K562 (cell line): ENCODE data around the gene UBE2R2. TPM values are rescaled to one million over a fixed set of nuclear protein-coding genes. Genes with fewer than 3 reads are reported as not detected.

Experiments
- ATAC-seq: fragments of 200-7000 bp; cut with Tn5 transposase; 3 replicates; pipeline ENCODE4 v1.9.1; 2020; ENCODE audit warnings: moderate library complexity
- BruUV-seq: library from RNA; stranded (reverse); fragments of 400-500 nt; replicated peaks from 2 replicates; lab custom pipeline; 2021; lab: Mats Ljungman, UMichigan
- CTCF ChIA-PET: fragments of 300-600 bp; formaldehyde crosslinking; extraction: SDS; loops from one replicate; lab custom pipeline; 2021; ENCODE audit warnings: low intra/inter-chr PET ratio; lab: Yijun Ruan, JAX
- POLR2A ChIA-PET: fragments of 300-600, 350-650 bp; sonication (Branson Sonifier 250); formaldehyde crosslinking; extraction: SDS; loops from one replicate; lab custom pipeline; 2021; ENCODE audit warnings: antibody characterized with exemption, inconsistent platforms; lab: Yijun Ruan, JAX
- DNase-seq, 4 experiments: peaks; one replicate each; pipeline versions ENCODE4 v3.0.0 to v3.0.0-alpha.2; 2011 to 2018; ENCODE audit warnings: low spot score in 3 of 4, mixed read lengths in 3 of 4; ENCODE audit errors: extremely low read depth in 1 of 4
- FAIRE-seq: peaks from 2 replicates; lab custom pipeline; 2011; peaks lifted over from hg19 to GRCh38; lab: Jason Lieb, UNC
- H2AFZ ChIP-seq: 2 replicates; pipeline ENCODE4 v1.6.0; 2011; ENCODE audit warnings: low read depth, low read length, control low read depth, inconsistent platforms
- H3K27ac ChIP-seq: fragments of 200-600 bp; 3 replicates; pipeline ENCODE4 v1.8.0; 2011; ENCODE audit warnings: low read depth, mild to moderate bottlenecking, control low read depth, inconsistent platforms, low read length, moderate library complexity, mixed read lengths; ENCODE audit errors: extremely low read depth
- H3K27me3 ChIP-seq, 2 experiments: fragments of 300-600 bp in 1 of 2; 2 replicates in 1 of 2; 3 replicates in 1 of 2; pipeline versions ENCODE4 v1.6.0 to v1.8.0; 2011; ENCODE audit warnings: inconsistent platforms in 2 of 2, low read length in 2 of 2, mild to moderate bottlenecking in 1 of 2, mixed read lengths in 1 of 2, moderate library complexity in 1 of 2; ENCODE audit not compliant: control insufficient read depth in 2 of 2, insufficient read depth in 2 of 2
- H3K36me3 ChIP-seq: fragments of 300-600 bp; 3 replicates; pipeline ENCODE4 v1.8.0; 2011; ENCODE audit warnings: mild to moderate bottlenecking, low read length, inconsistent platforms; ENCODE audit not compliant: control insufficient read depth, insufficient read depth
- H3K4me1 ChIP-seq, 2 experiments: fragments of 200-600 bp in 1 of 2; replicated peaks in 1 of 2; 2 replicates in 1 of 2; 3 replicates in 1 of 2; pipeline versions ENCODE4 v1.5.1 to v1.8.0; 2011; ENCODE audit warnings: inconsistent platforms in 2 of 2, low read length in 2 of 2, mild to moderate bottlenecking in 1 of 2, mixed read lengths in 1 of 2, moderate library complexity in 1 of 2; ENCODE audit not compliant: control insufficient read depth in 2 of 2, insufficient read depth in 2 of 2
- H3K4me2 ChIP-seq: 2 replicates; pipeline ENCODE4 v1.6.1; 2011; ENCODE audit warnings: low read length, control low read depth, inconsistent platforms, mixed read lengths; ENCODE audit not compliant: insufficient read depth
- H3K4me3 ChIP-seq: fragments of 200-600 bp; sonication (generic), shearing (Covaris generic); 2 replicates; pipeline ENCODE4 v1.5.1; 2016; ENCODE audit warnings: control low read depth, inconsistent platforms
- H3K79me2 ChIP-seq: fragments of 200-600 bp; 3 replicates; pipeline ENCODE4 v1.8.0; 2011; ENCODE audit warnings: low read length, inconsistent platforms; ENCODE audit not compliant: control insufficient read depth, insufficient read depth
- H3K9ac ChIP-seq, 2 experiments: 2 replicates each; pipeline versions ENCODE4 v1.6.0 to v1.6.1; 2011; ENCODE audit warnings: low read depth in 2 of 2, low read length in 2 of 2, control low read depth in 1 of 2, inconsistent platforms in 1 of 2, mild to moderate bottlenecking in 1 of 2, mixed read lengths in 1 of 2; ENCODE audit not compliant: insufficient read depth in 1 of 2
- H3K9me1 ChIP-seq: one replicate; pipeline ENCODE4 v1.6.0; 2011; ENCODE audit warnings: inconsistent platforms, mild to moderate bottlenecking, low read length, moderate library complexity; ENCODE audit not compliant: control insufficient read depth, insufficient read depth
- H3K9me3 ChIP-seq: replicated peaks from 2 replicates; pipeline ENCODE4 v1.5.1; 2011; ENCODE audit warnings: low read depth, low read length, inconsistent platforms; ENCODE audit not compliant: control insufficient read depth, insufficient read depth
- H4K20me1 ChIP-seq: replicated peaks from 2 replicates; pipeline ENCODE4 v1.6.1; 2011; ENCODE audit warnings: low read length, inconsistent platforms, mixed read lengths; ENCODE audit not compliant: control insufficient read depth, insufficient read depth
- CAMTA2 ChIP-seq: fragments of 250-450 bp; sonication (Bioruptor Pico); conservative IDR thresholded peaks from 2 replicates; pipeline ENCODE4 v1.5.1; 2022
- CBX3 ChIP-seq, 2 experiments: IDR thresholded peaks; 1 replicate in 1 of 2; 2 replicates in 1 of 2; pipeline ENCODE4 v1.6.1; 2012; ENCODE audit warnings: inconsistent platforms in 2 of 2, low read length in 2 of 2, borderline replicate concordance in 1 of 2, control low read depth in 1 of 2
- CCNT2 ChIP-seq: IDR thresholded peaks from 2 replicates; pipeline ENCODE4 v1.6.1; 2011; ENCODE audit warnings: borderline replicate concordance, low read depth, mild to moderate bottlenecking, moderate library complexity, mixed read lengths, low read length; ENCODE audit not compliant: insufficient read length; ENCODE audit errors: extremely low read depth
- CEBPB ChIP-seq: fragments of 450-650 bp; IDR thresholded peaks from 2 replicates; pipeline ENCODE4 v1.6.1; 2016; ENCODE audit warnings: missing genetic modification characterization, missing compliant biosample characterization
- CHD1 ChIP-seq: fragments of 200-600 bp; sonication (generic); IDR thresholded peaks from one replicate; pipeline ENCODE4 v1.6.1; 2012; ENCODE audit warnings: mild to moderate bottlenecking, moderate library complexity, low read length, inconsistent platforms
- HDAC3 ChIP-seq: fragments of 450-650 bp; IDR thresholded peaks from 2 replicates; pipeline ENCODE4 v1.6.1; 2018; ENCODE audit warnings: borderline replicate concordance, mild to moderate bottlenecking, moderate library complexity; ENCODE audit not compliant: partially characterized antibody
- HLTF ChIP-seq: fragments of 450-650 bp; IDR thresholded peaks from 2 replicates; pipeline ENCODE4 v1.6.1; 2016
- OTX1 ChIP-seq: fragments of 450-650 bp; formaldehyde crosslinking; IDR thresholded peaks from 2 replicates; pipeline ENCODE4 v1.4.0; 2022; ENCODE audit warnings: mild to moderate bottlenecking
- PML ChIP-seq: IDR thresholded peaks from 2 replicates; pipeline ENCODE4 v1.6.1; 2012; ENCODE audit warnings: low read length, inconsistent platforms
- POLR2AphosphoS2 ChIP-seq: IDR thresholded peaks from 2 replicates; pipeline ENCODE4 v1.6.1; 2012; ENCODE audit warnings: low read length, improper control_type of control experiment
- RBM39 ChIP-seq: fragments of 200-400 bp; formaldehyde crosslinking; optimal IDR thresholded peaks from 2 replicates; pipeline ENCODE3; 2018; ENCODE audit warnings: low read depth, low read length
- SIRT6 ChIP-seq: IDR thresholded peaks from one replicate; pipeline ENCODE4 v1.6.1; 2012; ENCODE audit warnings: low read depth, mild to moderate bottlenecking, control low read depth, inconsistent platforms, low read length, moderate library complexity
- SNRNP70 ChIP-seq: fragments of 200-400 bp; formaldehyde crosslinking; optimal IDR thresholded peaks from 2 replicates; pipeline ENCODE3; 2017; ENCODE audit warnings: low read depth, low read length
- SRSF1 ChIP-seq: fragments of 200-400 bp; formaldehyde crosslinking; IDR thresholded peaks from 2 replicates; pipeline ENCODE4 v1.6.1; 2017; ENCODE audit warnings: mild to moderate bottlenecking, low read depth, low read length, moderate library complexity
- STAG1 ChIP-seq: sonication (generic); formaldehyde crosslinking; IDR thresholded peaks from 2 replicates; pipeline ENCODE4 v1.5.0; 2020; ENCODE audit warnings: missing genetic modification reagents, borderline replicate concordance
- XRCC4 ChIP-seq: IDR thresholded peaks from one replicate; pipeline ENCODE4 v1.6.1; 2011; ENCODE audit not compliant: insufficient read depth, insufficient read length; ENCODE audit errors: extremely low read depth
- WGBS: fragments of 100-300 bp; shearing (Covaris generic); methylation state at CpG from one replicate; pipeline ENCODE4 v1.1.6; 2016; ENCODE audit warnings: low coverage, mixed read lengths; ENCODE audit not compliant: insufficient coverage; ENCODE audit errors: missing lambda C conversion rate; 5-methylcytosine and 5-hydroxymethylcytosine counted together
- in situ Hi-C: fragments of 300-500 bp; cut with MboI; formaldehyde crosslinking; loops from 4 replicates; pipeline ENCODE4 v1.15.0; 2018; ENCODE audit warnings: inconsistent platforms, mixed read lengths
- intact Hi-C: fragments of 100-400 bp; cut with micrococcal nuclease; formaldehyde crosslinking; loops from 2 replicates; pipeline ENCODE4 v1.14.2; 2022
- polyA plus RNA-seq, 8 experiments: library from polyadenylated mRNA; depleted of rRNA in 4 of 8; stranded (reverse) in 5 of 8; unstranded in 3 of 8; fragments of >200 nt; fragmentation: Nextera tagmentation in 2 of 8; fragmentation: Illumina TruSeq in 1 of 8; extraction: Ambion mirVana in 2 of 8; extraction: Trizol in 1 of 8; gene quantifications; 2 replicates each; pipeline versions ENCODE4 v1.2.1 to v1.2.3, GENCODE V29; 2011 to 2014; ENCODE audit warnings: inconsistent platforms in 1 of 8, missing spikeins in 1 of 8
- total RNA-seq, 7 experiments: library from RNA; depleted of rRNA in 6 of 7; stranded (reverse); fragments of >200 nt in 6 of 7; fragmentation: Illumina TruSeq in 2 of 7; extraction: Trizol in 2 of 7; gene quantifications; 2 replicates each; pipeline versions ENCODE4 v1.2.1 to v1.2.3, GENCODE V29; 2011 to 2021; ENCODE audit warnings: low replicate concordance in 1 of 7
- TF ChIP-seq, protein P1 (sequence below): fragments of 250-450 bp; sonication (Bioruptor Pico); IDR thresholded peaks from 2 replicates; pipeline ENCODE4 v1.5.0; 2021; ENCODE audit warnings: mild to moderate bottlenecking, borderline replicate concordance
- TF ChIP-seq, protein P2 (sequence below), 3 experiments: IDR thresholded peaks in 2 of 3; conservative IDR thresholded peaks in 1 of 3; 2 replicates each; pipeline ENCODE4 v1.5.1; 2011 to 2012; ENCODE audit warnings: low read length in 3 of 3, mild to moderate bottlenecking in 3 of 3, control low read depth in 2 of 3, improper control_type of control experiment in 1 of 3, inconsistent platforms in 1 of 3, low read depth in 1 of 3, mixed read lengths in 1 of 3, moderate library complexity in 1 of 3; ENCODE audit not compliant: insufficient read depth in 2 of 3
- TF ChIP-seq, protein P3 (sequence below): IDR thresholded peaks from 2 replicates; pipeline ENCODE4 v1.6.1; 2016; ENCODE audit warnings: missing genetic modification characterization, missing compliant biosample characterization

UBE2R2 gene
- total and polyA plus RNA-seq, 9 of the 15 experiments (the other 6 are each of a cell fraction or from before 2014, with no cell fraction given): 7.8 to 26.2 (median 11.8) TPM

DNA sequence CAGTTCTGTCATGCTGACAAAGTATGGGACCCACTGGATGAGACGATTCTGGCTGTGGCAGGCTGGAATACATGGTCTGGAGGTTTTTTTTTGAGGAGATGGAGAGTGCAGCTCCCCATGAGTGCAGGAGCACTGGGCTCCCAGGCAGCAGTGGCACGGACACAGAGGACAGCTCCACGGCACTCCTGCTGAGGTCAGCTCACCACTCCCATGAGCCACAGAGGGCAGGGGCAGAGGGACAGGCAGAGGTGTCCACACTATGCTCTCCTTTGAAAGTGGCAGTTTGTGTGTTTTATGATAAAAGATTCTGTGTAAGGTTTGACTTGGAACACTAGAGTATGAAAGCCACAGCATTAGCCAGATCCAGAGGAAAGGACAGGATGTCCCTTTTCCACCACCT is 114.4 kb downstream of the UBE2R2 start:
- Histone ChIP-seq H3K9me3 (no peaks in the 10 kb centered on the region), H3K27ac (no peak overlapping the region), H3K9ac (no peak overlapping the region), H3K27me3 (no peaks in the 10 kb centered on the region), H2AFZ (no peak overlapping the region), H3K4me2 (no peak overlapping the region), H3K79me2 (no peaks in the 10 kb centered on the region; the same call in 2 of the 3 replicates), H4K20me1 (no peaks in the 10 kb centered on the region), H3K4me1 (no peaks in the 10 kb centered on the region; a peak in 1 of 5 replicates), H3K4me3 (no peak overlapping the region), H3K36me3 (peaks cover 95% of the 10 kb centered on the region), H3K9me1 (no peaks in the 10 kb centered on the region)
- ATAC-seq (no peak), FAIRE-seq (no peak), DNase-seq (no peak)
- in situ Hi-C loops: no loop called here
- no TSS peak for BruUV-seq
- WGBS: 88% methylated on average over 1 of the region's 3 CpGs
- intact Hi-C loops: no loop called here
- POLR2A ChIA-PET: no interaction called here
- CTCF ChIA-PET: no interaction called here
- TF ChIP-seq POLR2AphosphoS2: no peak
- no peak for TF ChIP-seq CEBPB (tag)
- TF ChIP-seq, protein P1, sequence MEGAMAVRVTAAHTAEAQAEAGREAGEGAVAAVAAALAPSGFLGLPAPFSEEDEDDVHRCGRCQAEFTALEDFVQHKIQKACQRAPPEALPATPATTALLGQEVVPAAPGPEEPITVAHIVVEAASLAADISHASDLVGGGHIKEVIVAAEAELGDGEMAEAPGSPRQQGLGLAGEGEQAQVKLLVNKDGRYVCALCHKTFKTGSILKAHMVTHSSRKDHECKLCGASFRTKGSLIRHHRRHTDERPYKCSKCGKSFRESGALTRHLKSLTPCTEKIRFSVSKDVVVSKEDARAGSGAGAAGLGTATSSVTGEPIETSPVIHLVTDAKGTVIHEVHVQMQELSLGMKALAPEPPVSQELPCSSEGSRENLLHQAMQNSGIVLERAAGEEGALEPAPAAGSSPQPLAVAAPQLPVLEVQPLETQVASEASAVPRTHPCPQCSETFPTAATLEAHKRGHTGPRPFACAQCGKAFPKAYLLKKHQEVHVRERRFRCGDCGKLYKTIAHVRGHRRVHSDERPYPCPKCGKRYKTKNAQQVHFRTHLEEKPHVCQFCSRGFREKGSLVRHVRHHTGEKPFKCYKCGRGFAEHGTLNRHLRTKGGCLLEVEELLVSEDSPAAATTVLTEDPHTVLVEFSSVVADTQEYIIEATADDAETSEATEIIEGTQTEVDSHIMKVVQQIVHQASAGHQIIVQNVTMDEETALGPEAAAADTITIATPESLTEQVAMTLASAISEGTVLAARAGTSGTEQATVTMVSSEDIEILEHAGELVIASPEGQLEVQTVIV (CRISPR knock-in tag): no peak
- no peak for TF ChIP-seq SNRNP70
- no peak for TF ChIP-seq HLTF
- no peak for TF ChIP-seq CAMTA2 (CRISPR knock-in tag)
- TF ChIP-seq, protein P2, sequence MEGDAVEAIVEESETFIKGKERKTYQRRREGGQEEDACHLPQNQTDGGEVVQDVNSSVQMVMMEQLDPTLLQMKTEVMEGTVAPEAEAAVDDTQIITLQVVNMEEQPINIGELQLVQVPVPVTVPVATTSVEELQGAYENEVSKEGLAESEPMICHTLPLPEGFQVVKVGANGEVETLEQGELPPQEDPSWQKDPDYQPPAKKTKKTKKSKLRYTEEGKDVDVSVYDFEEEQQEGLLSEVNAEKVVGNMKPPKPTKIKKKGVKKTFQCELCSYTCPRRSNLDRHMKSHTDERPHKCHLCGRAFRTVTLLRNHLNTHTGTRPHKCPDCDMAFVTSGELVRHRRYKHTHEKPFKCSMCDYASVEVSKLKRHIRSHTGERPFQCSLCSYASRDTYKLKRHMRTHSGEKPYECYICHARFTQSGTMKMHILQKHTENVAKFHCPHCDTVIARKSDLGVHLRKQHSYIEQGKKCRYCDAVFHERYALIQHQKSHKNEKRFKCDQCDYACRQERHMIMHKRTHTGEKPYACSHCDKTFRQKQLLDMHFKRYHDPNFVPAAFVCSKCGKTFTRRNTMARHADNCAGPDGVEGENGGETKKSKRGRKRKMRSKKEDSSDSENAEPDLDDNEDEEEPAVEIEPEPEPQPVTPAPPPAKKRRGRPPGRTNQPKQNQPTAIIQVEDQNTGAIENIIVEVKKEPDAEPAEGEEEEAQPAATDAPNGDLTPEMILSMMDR (IDR thresholded peaks at IDR 0.05 in 2 of 3, conservative IDR thresholded peaks at IDR 0.05 in 1 of 3; ENCODE audit: insufficient read depth in 2 of 3, low read depth in 1 of 3, low read length in 3 of 3): no peak
- no peak for TF ChIP-seq HDAC3
- TF ChIP-seq SIRT6: no peak
- TF ChIP-seq RBM39: no peak
- TF ChIP-seq STAG1 (CRISPR knock-in tag): no peak
- no peak for TF ChIP-seq CCNT2
- no peak for TF ChIP-seq SRSF1
- no peak for TF ChIP-seq XRCC4
- TF ChIP-seq CBX3 (IDR thresholded peaks at IDR 0.05; ENCODE audit: borderline replicate concordance in 1 of 2, low read length in 2 of 2): no peak
- TF ChIP-seq CHD1: no peak
- no peak for TF ChIP-seq OTX1
- TF ChIP-seq, protein P3, sequence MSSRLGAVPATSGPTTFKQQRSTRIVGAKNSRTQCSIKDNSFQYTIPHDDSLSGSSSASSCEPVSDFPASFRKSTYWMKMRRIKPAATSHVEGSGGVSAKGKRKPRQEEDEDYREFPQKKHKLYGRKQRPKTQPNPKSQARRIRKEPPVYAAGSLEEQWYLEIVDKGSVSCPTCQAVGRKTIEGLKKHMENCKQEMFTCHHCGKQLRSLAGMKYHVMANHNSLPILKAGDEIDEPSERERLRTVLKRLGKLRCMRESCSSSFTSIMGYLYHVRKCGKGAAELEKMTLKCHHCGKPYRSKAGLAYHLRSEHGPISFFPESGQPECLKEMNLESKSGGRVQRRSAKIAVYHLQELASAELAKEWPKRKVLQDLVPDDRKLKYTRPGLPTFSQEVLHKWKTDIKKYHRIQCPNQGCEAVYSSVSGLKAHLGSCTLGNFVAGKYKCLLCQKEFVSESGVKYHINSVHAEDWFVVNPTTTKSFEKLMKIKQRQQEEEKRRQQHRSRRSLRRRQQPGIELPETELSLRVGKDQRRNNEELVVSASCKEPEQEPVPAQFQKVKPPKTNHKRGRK (tag): no peak
- TF ChIP-seq PML: no peak
